MM.1S (cell line): ENCODE results near the gene TPM2.

Source experiments
- DNase-seq: peaks from one replicate; pipeline ENCODE4 v3.0.0-alpha.2; 2015
- H2AFZ ChIP-seq: fragments of 300-600 bp; sonication (generic); 2 replicates; pipeline ENCODE4 v1.6.0; 2016; ENCODE audit warnings: antibody characterized with exemption, low read length
- H3F3A ChIP-seq: fragments of 300-600 bp; sonication (generic); 2 replicates; pipeline ENCODE4 v1.6.1; 2016; ENCODE audit warnings: mild to moderate bottlenecking, antibody characterized with exemption, low read length, moderate library complexity, mixed read lengths; ENCODE audit not compliant: insufficient read depth
- H3K27ac ChIP-seq: fragments of 300-600 bp; sonication (generic); 2 replicates; pipeline ENCODE4 v1.5.1; 2016; ENCODE audit warnings: mild to moderate bottlenecking, low read length
- H3K27me3 ChIP-seq: fragments of 300-600 bp; sonication (generic); replicated peaks from 2 replicates; pipeline ENCODE4 v1.6.0; 2016; ENCODE audit warnings: low read length; ENCODE audit not compliant: insufficient read depth
- H3K36me3 ChIP-seq: fragments of 300-600 bp; sonication (generic); replicated peaks from 2 replicates; pipeline ENCODE4 v1.6.1; 2016; ENCODE audit warnings: mild to moderate bottlenecking, low read length, mixed read lengths; ENCODE audit not compliant: insufficient read depth
- H3K4me1 ChIP-seq: fragments of 300-600 bp; sonication (generic); 2 replicates; pipeline ENCODE4 v1.6.1; 2016; ENCODE audit warnings: low read length, mixed read lengths
- H3K4me2 ChIP-seq: fragments of 300-600 bp; sonication (generic); 2 replicates; pipeline ENCODE4 v1.6.0; 2016; ENCODE audit warnings: low read depth, low read length
- H3K4me3 ChIP-seq: fragments of 300-600 bp; sonication (generic); 2 replicates; pipeline ENCODE4 v1.5.1; 2016; ENCODE audit warnings: low read length, mixed read lengths
- H3K79me2 ChIP-seq: fragments of 300-600 bp; sonication (generic); 2 replicates; pipeline ENCODE4 v1.6.1; 2016; ENCODE audit warnings: mixed run types, low read length, mixed read lengths
- H3K9ac ChIP-seq: fragments of 300-600 bp; sonication (generic); 2 replicates; pipeline ENCODE4 v1.6.1; 2016; ENCODE audit warnings: low read length, mixed read lengths
- H3K9me2 ChIP-seq: fragments of 300-600 bp; sonication (generic); replicated peaks from 2 replicates; pipeline ENCODE4 v1.6.1; 2016; ENCODE audit warnings: mild to moderate bottlenecking, low read length, mixed read lengths; ENCODE audit not compliant: insufficient read depth
- H3K9me3 ChIP-seq: fragments of 300-600 bp; sonication (generic); replicated peaks from 2 replicates; pipeline ENCODE4 v1.6.1; 2016; ENCODE audit warnings: mild to moderate bottlenecking, low read length, mixed read lengths; ENCODE audit not compliant: insufficient read depth
- H4K20me1 ChIP-seq: fragments of 300-600 bp; sonication (generic); 2 replicates; pipeline ENCODE4 v1.6.1; 2016; ENCODE audit warnings: mild to moderate bottlenecking, low read length, moderate library complexity, mixed read lengths; ENCODE audit not compliant: insufficient read depth
- EZH2 ChIP-seq: fragments of 300-600 bp; sonication (generic); optimal IDR thresholded peaks from 2 replicates; pipeline ENCODE3; 2017; ENCODE audit warnings: low read depth, mild to moderate bottlenecking, antibody characterized with exemption, low read length, mixed read lengths
- EZH2phosphoT487 ChIP-seq: fragments of 300-600 bp; sonication (generic); IDR thresholded peaks from 2 replicates; pipeline ENCODE4 v1.6.1; 2018; ENCODE audit warnings: antibody characterized with exemption, low read length
- TF ChIP-seq, protein P1 (sequence below): fragments of 300-600 bp; sonication (generic); IDR thresholded peaks from 2 replicates; pipeline ENCODE4 v1.5.1; 2016; ENCODE audit warnings: antibody characterized with exemption, low read length, mixed read lengths

TPM2 gene

DNA sequence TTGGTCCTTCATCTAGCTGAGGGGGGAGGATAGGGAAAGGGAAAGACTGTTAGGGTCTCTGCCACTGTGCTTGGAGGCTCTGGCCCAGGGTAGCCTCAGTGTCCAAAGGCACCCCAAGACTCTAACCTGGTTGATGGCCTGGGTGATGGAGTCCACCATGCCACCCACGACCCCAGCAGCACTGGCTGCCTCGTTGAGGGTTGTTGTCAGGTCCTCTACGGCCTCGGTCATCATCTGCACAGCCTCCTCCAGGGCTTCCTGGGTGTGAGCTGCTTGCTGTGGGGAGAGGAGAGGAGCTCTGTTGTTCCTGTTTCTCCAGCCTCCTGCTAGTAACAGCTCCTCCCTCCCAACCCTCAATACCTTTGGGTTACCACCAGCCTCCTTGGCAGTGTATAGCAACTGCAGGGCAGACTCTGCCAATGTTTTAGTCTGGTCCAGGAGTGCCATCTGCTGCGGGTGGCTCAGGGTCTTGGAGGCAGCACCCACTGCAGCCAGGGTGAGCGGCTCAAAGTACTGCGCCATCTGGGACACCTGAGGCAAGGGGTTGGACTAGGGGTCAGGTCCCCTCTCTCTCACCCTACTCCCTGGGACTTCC, 16.2 kb upstream of the TPM2 start:
- Histone ChIP-seq H3K4me1 (no peaks in the 10 kb centered on the region), H3K9ac (no peak overlapping the region), H3K4me2 (no peak overlapping the region), H3K27me3 (no peaks in the 10 kb centered on the region), H3K79me2 (no peaks in the 10 kb centered on the region), H2AFZ (no peak overlapping the region), H3F3A (no peaks in the 10 kb centered on the region), H3K27ac (no peak overlapping the region), H3K9me2 (no peaks in the 10 kb centered on the region), H4K20me1 (no peaks in the 10 kb centered on the region), H3K36me3 (peaks cover 6% of the 10 kb centered on the region), H3K9me3 (no peaks in the 10 kb centered on the region), H3K4me3 (no peak overlapping the region)
- no peak for DNase-seq
- TF ChIP-seq EZH2phosphoT487 (no peak), EZH2 (no peak)
- TF ChIP-seq, protein P1, sequence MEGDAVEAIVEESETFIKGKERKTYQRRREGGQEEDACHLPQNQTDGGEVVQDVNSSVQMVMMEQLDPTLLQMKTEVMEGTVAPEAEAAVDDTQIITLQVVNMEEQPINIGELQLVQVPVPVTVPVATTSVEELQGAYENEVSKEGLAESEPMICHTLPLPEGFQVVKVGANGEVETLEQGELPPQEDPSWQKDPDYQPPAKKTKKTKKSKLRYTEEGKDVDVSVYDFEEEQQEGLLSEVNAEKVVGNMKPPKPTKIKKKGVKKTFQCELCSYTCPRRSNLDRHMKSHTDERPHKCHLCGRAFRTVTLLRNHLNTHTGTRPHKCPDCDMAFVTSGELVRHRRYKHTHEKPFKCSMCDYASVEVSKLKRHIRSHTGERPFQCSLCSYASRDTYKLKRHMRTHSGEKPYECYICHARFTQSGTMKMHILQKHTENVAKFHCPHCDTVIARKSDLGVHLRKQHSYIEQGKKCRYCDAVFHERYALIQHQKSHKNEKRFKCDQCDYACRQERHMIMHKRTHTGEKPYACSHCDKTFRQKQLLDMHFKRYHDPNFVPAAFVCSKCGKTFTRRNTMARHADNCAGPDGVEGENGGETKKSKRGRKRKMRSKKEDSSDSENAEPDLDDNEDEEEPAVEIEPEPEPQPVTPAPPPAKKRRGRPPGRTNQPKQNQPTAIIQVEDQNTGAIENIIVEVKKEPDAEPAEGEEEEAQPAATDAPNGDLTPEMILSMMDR: no peak

DNA sequence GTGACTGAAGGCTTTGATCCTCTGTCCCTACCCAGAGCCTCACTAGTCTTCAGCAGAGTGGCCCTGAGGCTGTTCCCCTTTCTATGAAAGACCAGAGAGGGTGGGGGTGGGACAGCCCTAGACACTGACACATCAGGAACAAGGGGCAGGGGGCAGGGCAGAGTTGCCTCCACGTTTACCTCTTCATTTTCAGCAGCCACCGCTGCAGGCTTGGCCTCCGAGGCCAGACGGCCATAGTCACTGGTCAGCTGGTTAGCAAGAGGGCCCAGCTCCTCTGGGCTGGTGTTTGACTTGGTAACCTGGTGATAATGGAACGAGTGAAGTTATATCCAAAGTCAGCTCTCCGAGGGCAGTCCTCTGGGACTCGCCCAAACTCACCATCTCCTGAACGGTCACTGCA, 15.6 kb upstream of the TPM2 start:
- DNase-seq: no peak

DNA sequence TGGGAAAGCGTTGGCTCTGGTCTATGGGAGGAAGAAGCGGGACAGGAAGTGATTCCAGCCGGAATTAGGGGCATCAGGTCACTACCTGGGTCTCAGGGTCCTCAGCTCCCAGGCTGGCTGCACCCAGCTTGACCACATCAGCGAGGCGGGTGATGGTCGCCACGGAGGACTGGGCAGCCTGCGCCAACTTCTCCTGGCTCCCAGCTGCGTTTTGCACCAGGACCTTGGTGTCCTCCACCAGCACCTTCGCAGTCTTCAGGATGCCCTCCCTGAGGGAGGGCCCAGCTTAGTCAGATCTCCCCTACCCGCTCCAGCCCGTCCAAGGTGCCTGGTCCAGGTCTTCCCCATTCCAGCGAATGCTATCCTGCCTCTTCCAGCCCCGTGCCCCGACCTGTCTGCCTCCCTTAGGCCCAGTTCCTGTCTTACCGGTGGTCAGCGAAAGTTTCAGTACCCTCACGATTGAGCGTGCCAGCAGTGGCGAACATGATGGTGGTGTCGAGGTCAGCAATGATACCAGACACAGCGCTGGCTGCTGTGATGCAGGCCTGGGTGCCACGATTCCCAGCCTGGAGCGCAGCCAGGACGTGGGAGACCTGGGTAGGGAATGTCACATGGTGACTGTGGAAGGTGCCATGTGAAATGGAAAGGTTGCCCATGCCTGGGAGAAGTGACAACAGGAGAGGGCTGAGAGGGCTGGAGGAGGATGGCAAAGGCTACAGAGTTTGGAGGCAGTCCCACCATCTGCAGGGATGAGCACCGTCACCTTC, 14.4 kb upstream of the TPM2 start:
- TF ChIP-seq EZH2phosphoT487 (no peak), EZH2 (no peak)
- TF ChIP-seq, protein P1: no peak
- H3K4me3 ChIP-seq: no peak overlapping the region
- no peaks in the 10 kb centered on the region for H3K9me3 ChIP-seq
- H3K9me2 ChIP-seq: no peaks in the 10 kb centered on the region
- H2AFZ ChIP-seq: no peak overlapping the region
- H3K4me2 ChIP-seq: no peak overlapping the region
- no peaks in the 10 kb centered on the region for H4K20me1 ChIP-seq
- H3K36me3 ChIP-seq: peaks cover 6% of the 10 kb centered on the region; the same call in 1 of the 2 replicates
- H3K27ac ChIP-seq: no peak overlapping the region
- DNase-seq: no peak
- no peaks in the 10 kb centered on the region for H3K79me2 ChIP-seq
- H3K4me1 ChIP-seq: no peaks in the 10 kb centered on the region
- no peaks in the 10 kb centered on the region for H3K27me3 ChIP-seq
- no peaks in the 10 kb centered on the region for H3F3A ChIP-seq
- H3K9ac ChIP-seq: no peak overlapping the region

More for the DNA sequence above, 15.6 kb upstream of the TPM2 start:
- Histone ChIP-seq H3K9ac (no peak overlapping the region), H3K4me3 (no peak overlapping the region), H3K4me2 (no peak overlapping the region), H4K20me1 (no peaks in the 10 kb centered on the region), H3K9me2 (no peaks in the 10 kb centered on the region), H2AFZ (no peak overlapping the region), H3K36me3 (peaks cover 6% of the 10 kb centered on the region), H3K9me3 (no peaks in the 10 kb centered on the region), H3K4me1 (no peaks in the 10 kb centered on the region), H3K79me2 (no peaks in the 10 kb centered on the region), H3K27ac (no peak overlapping the region), H3F3A (no peaks in the 10 kb centered on the region), H3K27me3 (no peaks in the 10 kb centered on the region)
- TF ChIP-seq EZH2 (no peak), EZH2phosphoT487 (no peak)
- TF ChIP-seq, protein P1: no peak
